ENCODE results near the gene CTSS.

The CTSS gene

GRCh38 chr1:150764617-150765101 is 919 bp downstream of the CTSS start:
- Histone ChIP-seq H3K4me3 (ENCODE audit: low read depth, low read length) (no peak overlapping the region), H3K9me3 (no peaks in the 10 kb centered on the region), H3K36me3 (no peaks in the 10 kb centered on the region), H3K27me3 (no peaks in the 10 kb centered on the region), H3K4me1 (no peaks in the 10 kb centered on the region)
- no peak for DNase-seq
- TF ChIP-seq, protein P1, sequence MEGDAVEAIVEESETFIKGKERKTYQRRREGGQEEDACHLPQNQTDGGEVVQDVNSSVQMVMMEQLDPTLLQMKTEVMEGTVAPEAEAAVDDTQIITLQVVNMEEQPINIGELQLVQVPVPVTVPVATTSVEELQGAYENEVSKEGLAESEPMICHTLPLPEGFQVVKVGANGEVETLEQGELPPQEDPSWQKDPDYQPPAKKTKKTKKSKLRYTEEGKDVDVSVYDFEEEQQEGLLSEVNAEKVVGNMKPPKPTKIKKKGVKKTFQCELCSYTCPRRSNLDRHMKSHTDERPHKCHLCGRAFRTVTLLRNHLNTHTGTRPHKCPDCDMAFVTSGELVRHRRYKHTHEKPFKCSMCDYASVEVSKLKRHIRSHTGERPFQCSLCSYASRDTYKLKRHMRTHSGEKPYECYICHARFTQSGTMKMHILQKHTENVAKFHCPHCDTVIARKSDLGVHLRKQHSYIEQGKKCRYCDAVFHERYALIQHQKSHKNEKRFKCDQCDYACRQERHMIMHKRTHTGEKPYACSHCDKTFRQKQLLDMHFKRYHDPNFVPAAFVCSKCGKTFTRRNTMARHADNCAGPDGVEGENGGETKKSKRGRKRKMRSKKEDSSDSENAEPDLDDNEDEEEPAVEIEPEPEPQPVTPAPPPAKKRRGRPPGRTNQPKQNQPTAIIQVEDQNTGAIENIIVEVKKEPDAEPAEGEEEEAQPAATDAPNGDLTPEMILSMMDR (IDR thresholded peaks at IDR 0.05; ENCODE audit: low read depth, low read length): no peak

GRCh38 chr1:150763018-150763417 is 2.6 kb downstream of the CTSS start:
- Histone ChIP-seq H3K36me3 (no peaks in the 10 kb centered on the region), H3K4me3 (ENCODE audit: low read depth, low read length) (no peak overlapping the region)
- TF ChIP-seq, protein P1 (IDR thresholded peaks at IDR 0.05; ENCODE audit: low read depth, low read length): no peak

GRCh38 chr1:150762552-150762951 is 3.0 kb downstream of the CTSS start:
- H3K27me3 ChIP-seq: no peaks in the 10 kb centered on the region
- H3K9me3 ChIP-seq: no peaks in the 10 kb centered on the region
- no peaks in the 10 kb centered on the region for H3K4me1 ChIP-seq
- TF ChIP-seq, protein P1 (IDR thresholded peaks at IDR 0.05; ENCODE audit: low read depth, low read length): no peak
- H3K36me3 ChIP-seq: no peaks in the 10 kb centered on the region
- H3K4me3 ChIP-seq (ENCODE audit: low read depth, low read length): no peak overlapping the region
- no peak for DNase-seq

More at GRCh38 chr1:150763018-150763417, 2.6 kb downstream of the CTSS start:
- no peak for DNase-seq
- Histone ChIP-seq H3K9me3 (no peaks in the 10 kb centered on the region), H3K27me3 (no peaks in the 10 kb centered on the region), H3K4me1 (no peaks in the 10 kb centered on the region)

DNA sequence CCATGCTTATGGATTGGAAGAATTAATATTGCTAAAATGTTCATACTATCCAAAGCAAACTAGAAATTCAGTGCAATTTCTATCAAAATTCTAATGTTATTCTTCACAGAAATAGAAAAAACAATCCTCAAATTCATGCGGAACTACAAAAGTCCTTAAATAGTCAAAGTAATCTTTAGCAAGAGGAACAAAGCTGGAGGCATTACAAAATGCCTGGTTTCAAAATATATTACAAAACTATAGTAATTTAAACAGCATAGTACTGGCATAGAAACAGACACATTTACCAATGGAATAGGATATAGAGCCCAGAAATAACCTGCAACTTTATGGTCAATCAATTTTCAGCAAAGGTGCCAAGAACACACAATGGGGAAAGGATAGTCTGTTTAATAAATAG is 3.8 kb downstream of the CTSS start:
- Histone ChIP-seq H3K9me3 (no peaks in the 10 kb centered on the region), H3K27me3 (no peaks in the 10 kb centered on the region), H3K4me3 (ENCODE audit: low read depth, low read length) (no peak overlapping the region), H3K36me3 (no peaks in the 10 kb centered on the region), H3K4me1 (no peaks in the 10 kb centered on the region)
- TF ChIP-seq, protein P1 (IDR thresholded peaks at IDR 0.05; ENCODE audit: low read depth, low read length): no peak
- DNase-seq: no peak

GRCh38 chr1:150760013-150760412 is 5.6 kb downstream of the CTSS start:
- H3K36me3 ChIP-seq: no peaks in the 10 kb centered on the region
- H3K4me3 ChIP-seq (ENCODE audit: low read depth, low read length): no peak overlapping the region
- TF ChIP-seq, protein P1 (IDR thresholded peaks at IDR 0.05; ENCODE audit: low read depth, low read length): no peak
- DNase-seq: no peak
- H3K9me3 ChIP-seq: no peaks in the 10 kb centered on the region
- H3K4me1 ChIP-seq: no peaks in the 10 kb centered on the region
- no peaks in the 10 kb centered on the region for H3K27me3 ChIP-seq

DNA sequence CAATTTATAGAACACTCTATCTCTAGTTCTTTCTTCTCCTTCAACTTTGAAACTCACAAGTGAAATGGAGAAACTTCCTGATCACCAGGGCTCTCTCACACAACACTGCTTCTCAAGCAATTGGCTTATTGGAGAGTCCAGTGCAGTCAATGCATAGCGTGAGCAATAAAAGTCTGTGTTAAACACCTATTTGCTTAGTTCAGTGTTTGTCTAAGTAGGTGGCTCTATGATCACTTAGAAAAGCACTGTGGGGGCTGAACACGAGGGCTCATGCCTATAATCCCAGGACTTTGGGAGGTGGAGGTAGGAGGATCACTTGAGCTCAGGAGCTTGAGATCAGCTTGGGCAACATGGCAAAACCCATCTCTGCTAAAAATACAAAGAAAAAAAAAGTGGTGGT is 12.2 kb downstream of the CTSS start:
- DNase-seq: no peak
- no peaks in the 10 kb centered on the region for H3K27me3 ChIP-seq
- H3K9me3 ChIP-seq: no peaks in the 10 kb centered on the region
- H3K4me3 ChIP-seq (ENCODE audit: low read depth, low read length): no peak overlapping the region
- TF ChIP-seq, protein P1 (IDR thresholded peaks at IDR 0.05; ENCODE audit: low read depth, low read length): no peak
- H3K36me3 ChIP-seq: no peaks in the 10 kb centered on the region
- H3K4me1 ChIP-seq: no peaks in the 10 kb centered on the region
